Natural killer cell (primary cell): Measurements from ENCODE around the gene ARHGEF12. TPM values are rescaled to one million over a fixed set of nuclear protein-coding genes. Genes with fewer than 3 reads are reported as not detected.

Experiments used
- ATAC-seq, 3 donors: fragments of 150-1000 bp in 2 of 3; fragments of 200-7000 bp in 1 of 3; cut with Tn5 transposase; 1 replicate in 1 of 3; 2 replicates in 2 of 3; pipeline ENCODE4 v1.10.0; 2021; ENCODE audit warnings: mild to moderate bottlenecking in 2 of 3, moderate library complexity in 2 of 3
- DNase-seq, 2 donors: peaks; one replicate each; pipeline versions ENCODE4 v3.0.0 to v3.0.0-alpha.2; 2013 to 2021; ENCODE audit warnings: mixed read lengths in 1 of 2
- H3K27ac ChIP-seq: one replicate; pipeline ENCODE4 v1.5.1; 2013; ENCODE audit warnings: mild to moderate bottlenecking, low read length
- H3K27me3 ChIP-seq: one replicate; pipeline ENCODE4 v1.6.1; 2013; ENCODE audit warnings: low read length; ENCODE audit not compliant: control insufficient read depth, insufficient read depth
- H3K36me3 ChIP-seq: one replicate; pipeline ENCODE4 v1.6.1; 2013; ENCODE audit warnings: low read length; ENCODE audit not compliant: control insufficient read depth, insufficient read depth
- H3K4me1 ChIP-seq: one replicate; pipeline ENCODE4 v1.6.1; 2013; ENCODE audit warnings: low read length; ENCODE audit not compliant: control insufficient read depth, insufficient read depth
- H3K4me3 ChIP-seq: one replicate; pipeline ENCODE4 v1.5.1; 2013; ENCODE audit warnings: low read length
- H3K9me3 ChIP-seq: one replicate; pipeline ENCODE4 v1.6.1; 2013; ENCODE audit warnings: low read length; ENCODE audit not compliant: control insufficient read depth, insufficient read depth
- H3K27ac Mint-ChIP-seq, 2 donors: one replicate each; pipeline ENCODE4 v1.8.0; 2022; ENCODE audit warnings: mild to moderate bottlenecking in 2 of 2, mixed read lengths in 2 of 2, moderate library complexity in 1 of 2
- H3K27me3 Mint-ChIP-seq, 2 donors: one replicate each; pipeline ENCODE4 v1.8.0; 2022; ENCODE audit warnings: low read depth in 2 of 2, mixed read lengths in 2 of 2
- H3K36me3 Mint-ChIP-seq: one replicate; pipeline ENCODE4 v1.8.0; 2022; ENCODE audit warnings: mixed read lengths
- H3K4me1 Mint-ChIP-seq, 2 donors: one replicate each; pipeline ENCODE4 v1.8.0; 2022; ENCODE audit warnings: mixed read lengths in 2 of 2
- H3K4me3 Mint-ChIP-seq: one replicate; pipeline ENCODE4 v1.8.0; 2022; ENCODE audit warnings: mild to moderate bottlenecking, moderate library complexity, mixed read lengths
- H3K9me3 Mint-ChIP-seq, 2 donors: one replicate each; pipeline ENCODE4 v1.8.0; 2022; ENCODE audit warnings: mixed read lengths in 2 of 2
- WGBS: methylation state at CpG from one replicate; pipeline ENCODE4 v1.1.7; 2013; ENCODE audit warnings: missing lambda C conversion rate; ENCODE audit not compliant: insufficient coverage; 5-methylcytosine and 5-hydroxymethylcytosine counted together
- intact Hi-C: fragments of 100-400 bp; cut with micrococcal nuclease; formaldehyde crosslinking; loops from one replicate; pipeline ENCODE4 v1.14.2; 2022
- total RNA-seq, 4 donors: library from RNA; stranded (reverse); fragments of 120-200 nt in 1 of 4; gene quantifications; one replicate each; pipeline versions ENCODE4 v1.2.3 to v1.2.4, GENCODE V29; 2013 to 2022
- TF ChIP-seq, protein P1 (sequence below): fragments of 200-600 bp; IDR thresholded peaks from one replicate; pipeline ENCODE4 v1.8.0; 2022; ENCODE audit warnings: antibody characterized with exemption

ARHGEF12 gene
- total RNA-seq, 3 donors from 2014 or later (not counting 1 experiment from before 2014, with no cell fraction given), result 38.4 to 52.3 (median 42.1) TPM

DNA sequence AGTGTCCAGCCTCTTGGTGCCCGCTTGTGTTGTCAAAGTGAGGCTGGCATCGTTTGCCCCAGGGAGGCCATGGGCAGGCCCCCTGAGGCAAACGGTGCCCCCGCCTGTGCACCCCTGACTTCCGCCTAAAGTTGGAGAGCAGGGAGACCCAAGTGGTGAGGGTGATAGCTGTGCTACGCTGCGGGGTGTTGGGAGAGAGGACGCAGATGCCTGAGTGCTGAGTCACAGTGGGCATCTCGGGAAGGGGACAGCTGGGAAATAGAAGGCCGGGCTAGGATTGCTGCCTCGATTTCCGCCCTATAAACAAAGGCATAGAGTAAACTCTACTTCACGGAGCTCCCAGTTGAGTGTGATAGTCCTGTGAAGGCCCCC, 181.2 kb downstream of the ARHGEF12 start:
- TF ChIP-seq, protein P1, sequence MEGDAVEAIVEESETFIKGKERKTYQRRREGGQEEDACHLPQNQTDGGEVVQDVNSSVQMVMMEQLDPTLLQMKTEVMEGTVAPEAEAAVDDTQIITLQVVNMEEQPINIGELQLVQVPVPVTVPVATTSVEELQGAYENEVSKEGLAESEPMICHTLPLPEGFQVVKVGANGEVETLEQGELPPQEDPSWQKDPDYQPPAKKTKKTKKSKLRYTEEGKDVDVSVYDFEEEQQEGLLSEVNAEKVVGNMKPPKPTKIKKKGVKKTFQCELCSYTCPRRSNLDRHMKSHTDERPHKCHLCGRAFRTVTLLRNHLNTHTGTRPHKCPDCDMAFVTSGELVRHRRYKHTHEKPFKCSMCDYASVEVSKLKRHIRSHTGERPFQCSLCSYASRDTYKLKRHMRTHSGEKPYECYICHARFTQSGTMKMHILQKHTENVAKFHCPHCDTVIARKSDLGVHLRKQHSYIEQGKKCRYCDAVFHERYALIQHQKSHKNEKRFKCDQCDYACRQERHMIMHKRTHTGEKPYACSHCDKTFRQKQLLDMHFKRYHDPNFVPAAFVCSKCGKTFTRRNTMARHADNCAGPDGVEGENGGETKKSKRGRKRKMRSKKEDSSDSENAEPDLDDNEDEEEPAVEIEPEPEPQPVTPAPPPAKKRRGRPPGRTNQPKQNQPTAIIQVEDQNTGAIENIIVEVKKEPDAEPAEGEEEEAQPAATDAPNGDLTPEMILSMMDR, result no peak
- no peak overlapping the region for H3K4me3 Mint-ChIP-seq
- Histone ChIP-seq H3K36me3 (no peaks in the 10 kb centered on the region), H3K9me3 (no peaks in the 10 kb centered on the region), H3K4me3 (no peak overlapping the region), H3K4me1 (no peaks in the 10 kb centered on the region), H3K27ac (no peak overlapping the region), H3K27me3 (no peaks in the 10 kb centered on the region)
- WGBS, result 76% methylated on average over 13 of the region's 13 CpGs
- ATAC-seq (no peak), DNase-seq (no peak)
- H3K4me1 Mint-ChIP-seq, result peaks cover 0 to 39% of the 10 kb centered on the region in 2 donors
- intact Hi-C loops, result no loop called here
- no peaks in the 10 kb centered on the region for H3K9me3 Mint-ChIP-seq
- peak overlapping the region in 1 of 2 donors; percentile 17 for H3K27ac Mint-ChIP-seq
- peaks cover 3 to 24% of the 10 kb centered on the region in 2 donors for H3K27me3 Mint-ChIP-seq
- no peaks in the 10 kb centered on the region for H3K36me3 Mint-ChIP-seq

DNA sequence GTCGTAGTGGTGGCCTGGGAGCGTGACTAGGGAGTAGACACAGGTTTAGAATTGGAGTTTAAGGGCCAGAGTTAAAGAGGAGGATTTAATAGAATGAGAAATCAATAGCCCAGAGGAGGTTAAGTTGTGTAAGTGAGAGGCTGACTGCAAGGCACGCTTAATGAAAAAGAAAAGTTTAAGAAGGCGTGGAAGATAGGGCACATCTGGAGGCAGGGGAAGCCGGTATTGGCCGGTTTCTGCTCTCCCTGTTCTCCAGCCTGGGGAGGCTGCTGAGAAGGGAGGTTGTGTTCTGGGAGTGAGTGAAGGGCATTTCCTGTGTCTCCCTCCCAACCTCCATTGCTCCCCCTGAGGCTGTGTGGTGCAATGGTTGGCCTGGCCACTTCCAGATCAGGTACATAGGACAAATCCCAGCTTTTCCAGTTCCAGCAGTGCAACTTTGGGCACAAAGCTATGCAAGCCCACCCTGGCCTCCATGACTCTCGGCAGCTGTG, 181.6 kb downstream of the ARHGEF12 start:
- TF ChIP-seq, protein P1, result no peak
- no peak overlapping the region for H3K4me3 ChIP-seq
- no peaks in the 10 kb centered on the region for H3K9me3 Mint-ChIP-seq
- H3K27ac ChIP-seq, result no peak overlapping the region
- DNase-seq, result no peak
- no peak overlapping the region for H3K4me3 Mint-ChIP-seq
- H3K27me3 Mint-ChIP-seq, result peaks cover 3 to 24% of the 10 kb centered on the region in 2 donors
- H3K4me1 ChIP-seq, result no peaks in the 10 kb centered on the region
- peak overlapping the region in 1 of 2 donors; percentile 17 for H3K27ac Mint-ChIP-seq
- no peak for ATAC-seq
- H3K36me3 ChIP-seq, result no peaks in the 10 kb centered on the region
- H3K4me1 Mint-ChIP-seq, result peaks cover 0 to 40% of the 10 kb centered on the region in 2 donors
- no peaks in the 10 kb centered on the region for H3K27me3 ChIP-seq
- 88% methylated on average over 7 of the region's 7 CpGs for WGBS
- intact Hi-C loops, result no loop called here
- no peaks in the 10 kb centered on the region for H3K36me3 Mint-ChIP-seq
- H3K9me3 ChIP-seq, result no peaks in the 10 kb centered on the region

DNA sequence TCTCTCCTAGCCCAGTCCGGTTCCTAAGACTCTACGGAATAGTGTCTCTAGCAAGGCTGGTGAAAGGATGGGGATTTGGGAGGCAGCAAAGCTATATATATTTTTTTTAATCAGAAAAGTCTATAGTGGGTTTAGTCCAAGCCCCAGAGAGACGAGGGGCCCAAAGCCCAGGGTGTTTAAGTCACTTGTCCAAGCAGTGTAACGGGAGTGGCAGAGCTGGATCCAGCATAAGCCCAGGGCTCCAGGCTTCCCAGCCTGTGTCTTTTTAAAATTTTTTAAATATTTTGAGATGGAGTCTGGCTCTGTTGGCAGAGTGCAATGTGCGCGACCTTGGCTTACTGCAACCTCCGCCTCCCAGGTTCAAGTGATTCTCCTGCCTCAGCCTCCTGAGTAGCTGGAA, 182.1 kb downstream of the ARHGEF12 start:
- Histone ChIP-seq H3K4me3 (no peak overlapping the region), H3K36me3 (no peaks in the 10 kb centered on the region), H3K27ac (no peak overlapping the region), H3K4me1 (no peaks in the 10 kb centered on the region), H3K27me3 (no peaks in the 10 kb centered on the region), H3K9me3 (no peaks in the 10 kb centered on the region)
- no peak for ATAC-seq
- no peak for DNase-seq
- Mint-ChIP-seq H3K9me3 (no peaks in the 10 kb centered on the region), H3K36me3 (no peaks in the 10 kb centered on the region), H3K4me3 (no peak overlapping the region), H3K4me1 (peaks cover 0 to 43% of the 10 kb centered on the region in 2 donors), H3K27me3 (peaks cover 3 to 24% of the 10 kb centered on the region in 2 donors), H3K27ac (no peak overlapping the region)
- 95% methylated on average over 7 of the region's 7 CpGs for WGBS
- intact Hi-C loops, result no loop called here
- TF ChIP-seq, protein P1, result no peak

DNA sequence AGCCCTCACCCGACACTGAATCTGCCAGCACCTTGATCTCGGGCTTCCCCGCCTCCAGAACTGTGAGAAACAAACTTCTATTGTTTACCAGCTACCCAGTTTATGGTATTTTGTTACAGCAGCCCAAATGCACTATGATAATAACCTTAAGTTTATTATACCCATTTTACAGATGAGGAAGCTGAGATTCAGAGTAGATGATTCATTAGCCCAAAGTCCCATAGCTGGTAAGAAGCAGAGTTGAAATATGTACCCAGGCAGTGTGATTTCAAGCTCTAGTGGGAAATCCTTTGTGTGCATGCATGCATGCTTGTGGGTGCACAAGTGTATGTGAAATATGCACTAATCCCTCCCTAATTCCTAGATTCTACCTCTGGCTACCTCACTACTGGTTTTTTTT, 183.3 kb downstream of the ARHGEF12 start:
- no peaks in the 10 kb centered on the region for H3K27me3 ChIP-seq
- WGBS, result 87% methylated on average over 3 of the region's 3 CpGs
- Mint-ChIP-seq H3K27ac (no peak overlapping the region), H3K4me3 (no peak overlapping the region), H3K9me3 (no peaks in the 10 kb centered on the region), H3K4me1 (peaks cover 0 to 38% of the 10 kb centered on the region in 2 donors), H3K36me3 (no peaks in the 10 kb centered on the region), H3K27me3 (peaks cover 3 to 24% of the 10 kb centered on the region in 2 donors)
- H3K4me3 ChIP-seq, result no peak overlapping the region
- intact Hi-C loops, result no loop called here
- DNase-seq, result no peak
- ATAC-seq, result no peak
- H3K27ac ChIP-seq, result no peak overlapping the region
- no peaks in the 10 kb centered on the region for H3K9me3 ChIP-seq
- H3K36me3 ChIP-seq, result no peaks in the 10 kb centered on the region
- no peaks in the 10 kb centered on the region for H3K4me1 ChIP-seq
- TF ChIP-seq, protein P1, result no peak
